ENCODE results near the gene FRK.

Gene FRK

DNA sequence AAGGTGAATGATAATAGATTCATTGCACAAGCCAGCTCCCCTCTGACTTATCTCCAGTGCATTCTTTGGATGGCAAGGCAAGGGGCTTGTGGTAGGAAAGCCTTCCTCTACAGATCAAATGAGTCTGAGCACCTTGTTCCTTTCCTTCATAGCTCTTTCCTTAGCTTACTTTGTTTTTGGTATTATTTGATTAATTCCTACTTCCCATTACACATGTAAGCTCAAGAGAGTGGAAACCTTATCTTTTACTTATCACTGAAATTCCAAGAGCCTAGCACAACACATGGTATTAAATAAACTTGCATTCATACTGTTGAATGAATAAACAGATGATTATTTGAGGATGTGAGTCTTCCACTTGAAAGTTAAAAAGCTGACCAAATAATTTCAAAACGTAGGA, 41.7 kb downstream of the FRK start:
- H3K9me3 ChIP-seq (ENCODE audit: control insufficient read depth, low read length): no peaks in the 10 kb centered on the region
- H3K36me3 ChIP-seq (ENCODE audit: control insufficient read depth, insufficient read depth, low read length): no peaks in the 10 kb centered on the region
- H3K27ac ChIP-seq (ENCODE audit: low read depth, low read length, severe bottlenecking): no peak overlapping the region
- 60% methylated on average over 1 of the region's 1 CpG; no CpG with 5 or more reads in 1 of the 2 experiments for WGBS, 2 experiments (ENCODE audit: insufficient coverage in 2 of 2)
- H3K4me3 ChIP-seq (ENCODE audit: extremely low read depth, insufficient read depth, low read length, poor library complexity, severe bottlenecking): no peak overlapping the region
- H3K4me1 ChIP-seq (ENCODE audit: control insufficient read depth, insufficient read depth, low read length, poor library complexity, severe bottlenecking): peaks cover 5% of the 10 kb centered on the region

GRCh38 chr6:116017546-116018295, 43.0 kb downstream of the FRK start:
- H3K36me3 ChIP-seq (ENCODE audit: control insufficient read depth, insufficient read depth, low read length): no peaks in the 10 kb centered on the region
- 83 to 100% methylated on average over 1 of the region's 2 CpGs for WGBS, 2 experiments (ENCODE audit: insufficient coverage in 2 of 2)
- H3K4me1 ChIP-seq (ENCODE audit: control insufficient read depth, insufficient read depth, low read length, poor library complexity, severe bottlenecking): peaks cover 5% of the 10 kb centered on the region
- H3K9me3 ChIP-seq (ENCODE audit: control insufficient read depth, low read length): no peaks in the 10 kb centered on the region
- H3K4me3 ChIP-seq (ENCODE audit: extremely low read depth, insufficient read depth, low read length, poor library complexity, severe bottlenecking): no peak overlapping the region
- H3K27ac ChIP-seq (ENCODE audit: low read depth, low read length, severe bottlenecking): no peak overlapping the region

DNA sequence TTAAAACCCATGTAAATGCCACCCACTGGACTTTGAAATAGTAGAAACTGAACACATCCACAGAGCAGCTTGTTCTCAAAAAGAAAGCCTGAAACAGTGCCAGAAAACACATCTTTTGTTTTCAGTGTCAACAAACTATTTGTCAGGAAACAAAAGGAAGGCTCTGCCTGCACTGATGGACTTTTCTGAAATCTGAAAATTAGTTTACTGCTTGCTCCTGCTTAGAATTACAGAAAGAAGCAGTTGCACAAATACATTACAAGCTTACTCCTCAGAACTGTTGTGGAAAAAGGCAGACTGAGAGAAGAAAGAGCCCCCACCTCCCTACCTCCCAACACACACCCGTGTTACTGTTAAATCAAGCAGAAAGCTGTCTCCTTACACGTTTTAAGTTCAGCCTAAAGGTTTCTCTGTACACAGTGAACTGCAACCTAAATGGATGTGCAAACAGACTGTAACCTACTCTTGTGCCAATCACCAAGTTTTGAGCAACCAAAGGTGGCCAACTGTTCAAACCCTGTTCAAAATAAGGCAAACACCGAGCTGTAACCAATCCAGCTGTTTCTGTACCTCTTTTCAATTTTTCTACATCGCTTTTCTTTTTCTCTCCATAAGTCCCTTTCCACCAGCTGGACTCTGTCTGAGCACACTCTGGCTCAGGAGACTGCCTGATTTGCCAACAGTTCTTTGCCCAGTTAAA, 43.7 kb downstream of the FRK start:
- no peak overlapping the region for H3K27ac ChIP-seq (ENCODE audit: low read depth, low read length, severe bottlenecking)
- no peaks in the 10 kb centered on the region for H3K9me3 ChIP-seq (ENCODE audit: control insufficient read depth, low read length)
- H3K4me3 ChIP-seq (ENCODE audit: extremely low read depth, insufficient read depth, low read length, poor library complexity, severe bottlenecking): no peak overlapping the region
- peaks cover 5% of the 10 kb centered on the region for H3K4me1 ChIP-seq (ENCODE audit: control insufficient read depth, insufficient read depth, low read length, poor library complexity, severe bottlenecking)
- no peaks in the 10 kb centered on the region for H3K36me3 ChIP-seq (ENCODE audit: control insufficient read depth, insufficient read depth, low read length)
- 72 to 79% methylated on average over 3 to 4 of the region's 4 CpGs for WGBS, 2 experiments (ENCODE audit: insufficient coverage in 2 of 2)

DNA sequence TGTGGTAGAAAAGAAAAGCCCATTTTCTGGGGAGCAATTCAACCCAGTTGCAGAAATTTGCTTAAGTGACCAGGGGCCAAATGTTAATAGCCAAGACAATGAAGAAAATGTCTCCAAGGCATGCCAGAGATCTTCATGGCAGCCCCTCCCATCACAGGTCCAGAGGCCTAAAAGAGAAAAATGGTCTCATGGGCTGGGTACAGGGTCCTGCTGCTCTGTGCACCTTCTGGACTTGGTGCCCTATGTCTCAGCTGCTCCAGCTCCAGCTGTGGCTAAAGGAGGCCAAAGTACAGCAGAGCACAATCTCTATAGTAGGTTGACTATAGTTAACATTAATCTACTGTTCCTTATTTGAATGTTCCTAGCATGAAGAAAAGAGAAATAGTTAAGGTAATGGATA, 44.7 kb downstream of the FRK start:
- Histone ChIP-seq H3K4me1 (ENCODE audit: control insufficient read depth, insufficient read depth, low read length, poor library complexity, severe bottlenecking) (peaks cover 5% of the 10 kb centered on the region), H3K27ac (ENCODE audit: low read depth, low read length, severe bottlenecking) (no peak overlapping the region), H3K36me3 (ENCODE audit: control insufficient read depth, insufficient read depth, low read length) (no peaks in the 10 kb centered on the region), H3K9me3 (ENCODE audit: control insufficient read depth, low read length) (no peaks in the 10 kb centered on the region), H3K4me3 (ENCODE audit: extremely low read depth, insufficient read depth, low read length, poor library complexity, severe bottlenecking) (no peak overlapping the region)

- Histone ChIP-seq H3K36me3 (ENCODE audit: control insufficient read depth, insufficient read depth, low read length) (no peaks in the 10 kb centered on the region), H3K4me3 (ENCODE audit: extremely low read depth, insufficient read depth, low read length, poor library complexity, severe bottlenecking) (no peak overlapping the region), H3K27ac (ENCODE audit: low read depth, low read length, severe bottlenecking) (no peak overlapping the region), H3K4me1 (ENCODE audit: control insufficient read depth, insufficient read depth, low read length, poor library complexity, severe bottlenecking) (peaks cover 5% of the 10 kb centered on the region), H3K9me3 (ENCODE audit: control insufficient read depth, low read length) (no peaks in the 10 kb centered on the region)
Observed at GRCh38 chr6:116015561-116015960, 45.1 kb downstream of the FRK start.

DNA sequence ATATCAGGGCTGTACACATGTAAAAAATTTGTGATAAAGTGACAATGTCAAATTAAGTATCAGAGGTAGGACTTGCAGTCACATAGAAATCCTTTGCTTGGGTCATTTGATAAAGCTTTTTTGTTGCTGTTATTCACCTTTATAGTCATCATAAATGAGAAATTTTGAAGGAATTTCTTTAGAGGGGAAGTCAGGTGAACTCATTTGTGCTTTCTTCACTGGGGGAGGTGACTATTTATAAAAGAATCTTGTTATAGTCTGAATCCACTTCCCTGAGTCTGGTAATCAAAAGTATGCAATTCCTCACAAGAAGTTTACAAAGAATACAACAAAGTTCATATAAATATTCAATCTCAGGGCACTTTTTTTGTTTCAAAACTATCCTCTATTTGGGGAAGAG, 47.7 kb downstream of the FRK start:
- Histone ChIP-seq H3K4me1 (ENCODE audit: control insufficient read depth, insufficient read depth, low read length, poor library complexity, severe bottlenecking) (peaks cover 3% of the 10 kb centered on the region), H3K27ac (ENCODE audit: low read depth, low read length, severe bottlenecking) (no peak overlapping the region), H3K36me3 (ENCODE audit: control insufficient read depth, insufficient read depth, low read length) (no peaks in the 10 kb centered on the region), H3K4me3 (ENCODE audit: extremely low read depth, insufficient read depth, low read length, poor library complexity, severe bottlenecking) (no peak overlapping the region), H3K9me3 (ENCODE audit: control insufficient read depth, low read length) (no peaks in the 10 kb centered on the region)

GRCh38 chr6:116012471-116012949, 48.2 kb downstream of the FRK start:
- Histone ChIP-seq H3K36me3 (ENCODE audit: control insufficient read depth, insufficient read depth, low read length) (no peaks in the 10 kb centered on the region), H3K9me3 (ENCODE audit: control insufficient read depth, low read length) (no peaks in the 10 kb centered on the region), H3K27ac (ENCODE audit: low read depth, low read length, severe bottlenecking) (no peak overlapping the region), H3K4me1 (ENCODE audit: control insufficient read depth, insufficient read depth, low read length, poor library complexity, severe bottlenecking) (peaks cover 3% of the 10 kb centered on the region), H3K4me3 (ENCODE audit: extremely low read depth, insufficient read depth, low read length, poor library complexity, severe bottlenecking) (no peak overlapping the region)
- WGBS, 2 experiments (ENCODE audit: insufficient coverage in 2 of 2): no CpG with 5 or more reads among the region's 1 CpG

DNA sequence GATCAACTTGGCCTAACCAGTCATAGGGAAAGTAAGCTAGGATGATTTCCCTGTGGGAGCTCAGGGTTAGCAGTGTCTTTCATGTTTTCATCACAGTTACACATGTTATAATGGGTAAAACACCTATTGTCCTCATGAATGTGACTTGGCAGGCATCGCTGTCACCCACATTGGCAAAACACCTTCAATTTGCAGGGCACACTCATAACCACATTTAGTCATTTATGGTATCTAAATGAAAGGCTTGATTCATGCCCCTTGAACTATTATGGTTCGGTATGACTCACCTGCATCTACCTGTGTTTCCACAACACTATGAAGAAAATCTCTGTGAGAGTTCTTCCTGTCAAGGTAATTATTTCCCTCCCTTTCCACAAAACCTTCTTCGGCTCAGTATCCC, 49.2 kb downstream of the FRK start:
- WGBS, 2 experiments (ENCODE audit: insufficient coverage in 2 of 2): 100% methylated on average over 1 to 2 of the region's 3 CpGs
- H3K4me1 ChIP-seq (ENCODE audit: control insufficient read depth, insufficient read depth, low read length, poor library complexity, severe bottlenecking): peaks cover 3% of the 10 kb centered on the region
- no peak overlapping the region for H3K27ac ChIP-seq (ENCODE audit: low read depth, low read length, severe bottlenecking)
- no peaks in the 10 kb centered on the region for H3K9me3 ChIP-seq (ENCODE audit: control insufficient read depth, low read length)
- no peak overlapping the region for H3K4me3 ChIP-seq (ENCODE audit: extremely low read depth, insufficient read depth, low read length, poor library complexity, severe bottlenecking)
- H3K36me3 ChIP-seq (ENCODE audit: control insufficient read depth, insufficient read depth, low read length): no peaks in the 10 kb centered on the region

- Histone ChIP-seq H3K4me3 (ENCODE audit: extremely low read depth, insufficient read depth, low read length, poor library complexity, severe bottlenecking) (no peak overlapping the region), H3K27ac (ENCODE audit: low read depth, low read length, severe bottlenecking) (no peak overlapping the region), H3K36me3 (ENCODE audit: control insufficient read depth, insufficient read depth, low read length) (no peaks in the 10 kb centered on the region), H3K9me3 (ENCODE audit: control insufficient read depth, low read length) (no peaks in the 10 kb centered on the region), H3K4me1 (ENCODE audit: control insufficient read depth, insufficient read depth, low read length, poor library complexity, severe bottlenecking) (peaks cover 3% of the 10 kb centered on the region)
- 86% methylated on average over 1 of the region's 3 CpGs; no CpG with 5 or more reads in 1 of the 2 experiments for WGBS, 2 experiments (ENCODE audit: insufficient coverage in 2 of 2)
Observed at GRCh38 chr6:116010790-116011401, 49.8 kb downstream of the FRK start.

- WGBS, 2 experiments (ENCODE audit: insufficient coverage in 2 of 2): 100% methylated on average over 2 of the region's 3 CpGs; no CpG with 5 or more reads in 1 of the 2 experiments
Observed at GRCh38 chr6:116010386-116010785, 50.3 kb downstream of the FRK start.

More at GRCh38 chr6:116010386-116010785, 50.3 kb downstream of the FRK start:
- H3K4me3 ChIP-seq (ENCODE audit: extremely low read depth, insufficient read depth, low read length, poor library complexity, severe bottlenecking): no peak overlapping the region
- H3K4me1 ChIP-seq (ENCODE audit: control insufficient read depth, insufficient read depth, low read length, poor library complexity, severe bottlenecking): peaks cover 3% of the 10 kb centered on the region
- no peak overlapping the region for H3K27ac ChIP-seq (ENCODE audit: low read depth, low read length, severe bottlenecking)
- no peaks in the 10 kb centered on the region for H3K36me3 ChIP-seq (ENCODE audit: control insufficient read depth, insufficient read depth, low read length)
- no peaks in the 10 kb centered on the region for H3K9me3 ChIP-seq (ENCODE audit: control insufficient read depth, low read length)

Measured in mesodermal cell (in vitro differentiated cells).